GM23338 (cell line): ENCODE measurements around the gene TIMM44.

ENCODE experiments used
- CREB1 ChIP-seq: fragments of 250-450 bp; sonication (Bioruptor Pico); IDR thresholded peaks from 2 replicates; pipeline ENCODE4 v1.5.0; 2020; ENCODE audit warnings: low read depth, mild to moderate bottlenecking, moderate library complexity
- CTCF ChIP-seq, 2 experiments: fragments of 200-600 bp in 1 of 2; sonication (generic) in 1 of 2; conservative IDR thresholded peaks; 2 replicates each; pipeline versions ENCODE4 v1.5.1 to v1.6.1; 2016 to 2017; ENCODE audit warnings: antibody characterized with exemption in 2 of 2, low read depth in 2 of 2, mild to moderate bottlenecking in 2 of 2, moderate library complexity in 1 of 2
- EZH2 ChIP-seq: fragments of 200-600 bp; sonication (generic); IDR thresholded peaks from one replicate; pipeline ENCODE4 v1.8.0; 2017; ENCODE audit warnings: antibody characterized with exemption, mild to moderate bottlenecking, low read depth; ENCODE audit not compliant: unreplicated experiment
- EZH2phosphoT487 ChIP-seq: fragments of 200-600 bp; sonication (generic); IDR thresholded peaks from one replicate; pipeline ENCODE4 v1.8.1; 2018; ENCODE audit warnings: antibody characterized with exemption; ENCODE audit not compliant: unreplicated experiment
- JUNB ChIP-seq: IDR thresholded peaks from one replicate; pipeline ENCODE4 v1.6.1; 2016; ENCODE audit warnings: antibody characterized with exemption; ENCODE audit not compliant: unreplicated experiment
- NANOG ChIP-seq: IDR thresholded peaks from 2 replicates; pipeline ENCODE4 v1.6.1; 2016; ENCODE audit warnings: antibody characterized with exemption, borderline replicate concordance
- POLR2AphosphoS5 ChIP-seq: IDR thresholded peaks from 2 replicates; pipeline ENCODE4 v1.6.1; 2016; ENCODE audit warnings: antibody characterized with exemption, low read depth
- REST ChIP-seq: IDR thresholded peaks from one replicate; pipeline ENCODE4 v1.6.1; 2018; ENCODE audit warnings: antibody characterized with exemption; ENCODE audit not compliant: unreplicated experiment
- STAT1 ChIP-seq: IDR thresholded peaks from one replicate; pipeline ENCODE4 v1.6.1; 2016; ENCODE audit warnings: antibody characterized with exemption; ENCODE audit not compliant: unreplicated experiment
- ZNF114 ChIP-seq: fragments of 250-450 bp; sonication (Bioruptor Pico); IDR thresholded peaks from 2 replicates; pipeline ENCODE4 v1.5.0; 2020; ENCODE audit warnings: mild to moderate bottlenecking, moderate library complexity

GRCh38 chr19:7931221-7932061, 12.0 kb downstream of the TIMM44 start:
- TF ChIP-seq CTCF (conservative IDR thresholded peaks at IDR 0.05; ENCODE audit: low read depth in 2 of 2) (no peak), EZH2 (no peak), JUNB (no peak), CREB1 (CRISPR knock-in tag) (no peak), POLR2AphosphoS5 (no peak), ZNF114 (CRISPR knock-in tag) (no peak), NANOG (no peak), REST (no peak), EZH2phosphoT487 (no peak), STAT1 (no peak)
